Activated CD4-positive, alpha-beta T cell treated with anti-CD3 and anti-CD28 coated beads for 48 hours (primary cell): ENCODE data around the gene NKX2-4.

Experiments used
- DNase-seq: peaks from one replicate; pipeline ENCODE4 v3.0.0-alpha.2; 2020

NKX2-4 gene

DNA sequence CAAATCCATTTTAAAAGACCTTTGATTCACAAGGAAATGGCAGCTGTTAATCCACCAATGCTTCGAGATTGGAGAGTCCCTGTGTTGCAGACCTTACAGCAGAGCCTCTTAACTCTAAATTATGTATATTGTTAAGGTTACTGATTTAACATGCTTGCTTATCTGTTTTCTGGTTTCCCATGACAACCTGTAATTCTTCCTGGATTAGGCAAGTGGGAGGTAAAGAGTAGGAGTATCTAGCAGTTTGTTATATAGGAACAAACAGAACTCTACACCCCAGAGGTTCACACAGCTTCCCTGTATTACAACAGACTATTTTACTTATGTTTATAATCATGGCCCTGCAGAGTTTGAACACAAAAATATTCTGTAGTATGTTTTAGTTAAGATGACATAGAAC lies 39.5 kb downstream of the NKX2-4 start:
- no peak for DNase-seq

DNA sequence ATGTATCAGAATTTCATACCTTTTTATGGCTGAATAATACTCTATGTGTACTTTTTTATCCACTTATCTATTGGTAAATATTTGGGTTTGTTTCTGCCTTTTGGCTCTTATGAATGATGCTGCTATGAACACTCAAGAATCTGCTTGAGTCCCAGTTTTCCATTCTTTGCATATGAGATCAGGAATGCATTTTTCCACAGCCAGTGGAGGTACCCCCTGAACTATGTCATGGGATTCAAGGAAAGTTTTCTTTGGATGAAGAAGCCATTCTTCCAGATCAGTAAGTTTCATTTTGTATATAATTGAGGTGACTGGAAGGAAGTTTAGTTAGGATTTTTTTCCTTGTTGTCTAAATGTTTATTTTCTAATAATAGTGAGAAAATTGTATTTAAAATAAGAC lies 40.9 kb downstream of the NKX2-4 start:
- no peak for DNase-seq

DNA sequence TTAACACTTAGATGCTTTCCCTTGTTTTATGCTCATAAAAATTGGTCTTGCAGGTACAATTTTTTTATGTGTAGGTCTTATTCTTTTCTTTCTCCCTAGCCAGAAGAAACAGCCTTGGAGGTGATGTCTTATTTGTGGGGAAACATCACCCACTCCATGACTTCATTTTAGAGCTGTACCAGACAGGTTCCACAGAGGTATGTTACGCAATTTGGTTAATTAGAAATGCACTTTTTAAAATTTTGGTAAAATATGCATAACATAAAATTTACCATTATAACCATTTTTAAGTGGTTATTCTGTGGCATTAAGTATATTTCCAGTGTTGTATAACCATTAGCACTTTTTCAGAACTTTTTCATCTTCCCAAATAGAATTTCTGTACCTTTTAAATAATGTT lies 41.3 kb downstream of the NKX2-4 start:
- no peak for DNase-seq

DNA sequence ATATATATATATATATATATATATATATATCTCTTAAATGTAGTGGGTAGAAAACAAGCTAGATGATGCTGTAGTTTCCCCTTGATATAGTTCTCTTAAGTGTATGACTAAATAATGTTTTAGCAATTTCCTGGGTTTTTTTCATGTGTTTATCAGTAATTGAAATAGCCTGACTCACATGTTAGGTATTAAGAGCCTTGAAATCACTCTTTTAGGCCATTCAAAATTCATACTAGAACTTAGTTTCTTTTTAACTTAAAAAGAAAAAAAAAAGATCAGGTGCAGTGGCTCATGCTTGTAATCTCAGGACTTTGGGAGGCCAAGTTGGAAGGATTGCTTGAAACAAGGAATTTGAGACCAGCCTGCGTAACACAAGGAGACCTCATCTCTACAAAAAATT lies 44.1 kb downstream of the NKX2-4 start:
- DNase-seq, result no peak

DNA sequence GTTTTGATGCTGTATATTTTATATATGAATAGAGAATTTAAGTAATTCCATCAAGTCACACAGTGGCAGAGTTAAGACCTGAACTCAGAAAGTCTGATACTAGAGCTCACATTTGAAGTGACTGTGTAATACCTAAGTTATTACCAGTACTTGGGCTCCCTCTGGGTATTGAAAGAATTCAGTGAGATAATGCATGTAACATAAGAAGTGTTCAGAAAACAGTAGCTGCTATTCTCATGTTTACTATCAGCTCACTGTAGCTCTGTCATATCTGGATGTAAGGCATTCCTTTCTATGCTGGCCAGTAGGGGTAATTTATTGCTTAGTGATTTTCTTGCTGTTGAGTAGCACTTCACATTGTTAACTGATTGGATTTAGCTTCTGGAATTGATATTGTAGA lies 44.6 kb downstream of the NKX2-4 start:
- DNase-seq, result no peak
